H1 (cell line): ENCODE results near the gene TENT4B. TPM values are rescaled to one million over a fixed set of nuclear protein-coding genes. Genes with fewer than 3 reads are reported as not detected.

Experiments
- ASH2L ChIP-seq: fragments of 200-600, 300-600 bp; sonication (generic); IDR thresholded peaks from one replicate; pipeline ENCODE4 v1.7.1; 2017; ENCODE audit warnings: low read length
- CBX5 ChIP-seq: fragments of 300-800, 300-1000 bp; sonication (generic); IDR thresholded peaks from 2 replicates; pipeline ENCODE4 v1.7.1; 2016; ENCODE audit warnings: antibody characterized with exemption, low read length, low read depth
- HDAC6 ChIP-seq: IDR thresholded peaks from one replicate; pipeline ENCODE4 v1.7.1; 2012; ENCODE audit warnings: low read depth, mild to moderate bottlenecking, inconsistent platforms, low read length, moderate library complexity
- SIRT6 ChIP-seq: IDR thresholded peaks from one replicate; pipeline ENCODE4 v1.7.1; 2012; ENCODE audit warnings: low read length, inconsistent platforms
- SRF ChIP-seq: IDR thresholded peaks from 2 replicates; pipeline ENCODE4 v1.6.1; 2011; ENCODE audit warnings: mild to moderate bottlenecking, low read depth, low read length, moderate library complexity
- TCF12 ChIP-seq: IDR thresholded peaks from 2 replicates; pipeline ENCODE4 v1.6.1; 2011; ENCODE audit warnings: low read depth, mild to moderate bottlenecking, low read length
- TEAD4 ChIP-seq: IDR thresholded peaks from 2 replicates; pipeline ENCODE4 v1.6.1; 2012; ENCODE audit warnings: low read depth, low read length, inconsistent platforms, mixed read lengths
- polyA plus RNA-seq, 7 experiments: library from polyadenylated mRNA; depleted of rRNA in 3 of 7; stranded (reverse) in 5 of 7; unstranded in 2 of 7; fragments of >200 nt in 5 of 7; fragments of 200-250 nt in 2 of 7; gene quantifications; 1 replicate in 5 of 7; 2 replicates in 1 of 7; 4 replicates in 1 of 7; pipeline versions ENCODE4 v1.2.1 to v1.2.3, GENCODE V29; 2011 to 2013; ENCODE audit warnings: missing spikeins in 2 of 7, mixed read lengths in 2 of 7
- total RNA-seq: library from RNA; stranded (reverse); fragmentation: NEBNext Ultra II Directional; extraction: Animal tissue kit (Norgen Biotek cat#: 25700); gene quantifications from 2 replicates; pipeline ENCODE4 v1.2.1, GENCODE V29; 2021

The TENT4B gene
- total and polyA plus RNA-seq, 2 of the 8 experiments (the other 6 are each of a cell fraction or from before 2014, with no cell fraction given), result 4.2 to 15.7 TPM

GRCh38 chr16:50153596-50154419 lies 702 bp downstream of the TENT4B start (continued):
- TF ChIP-seq TEAD4 (no peak), TCF12 (no peak), SRF (no peak), HDAC6 (no peak), SIRT6 (no peak), CBX5 (no peak), ASH2L (peak; percentile 49)
- TF ChIP-seq, all 59 proteins: peak for 6
